Right renal cortex interstitium (tissue), 3 donors: ENCODE results near the gene TMEM178B. TPM values are rescaled to one million over a fixed set of nuclear protein-coding genes. Genes with fewer than 3 reads are reported as not detected.
"Not testable (repeated sequence)": the region's sequence is repeated elsewhere in the genome, so short reads cannot be mapped to it uniquely, and the experiment has no call there.

Source experiments
- DNase-seq, 3 donors: peaks; one replicate each; pipeline ENCODE4 v3.0.0-alpha.2; 2013; ENCODE audit warnings: low read depth in 3 of 3, low spot score in 2 of 3
- polyA plus RNA-seq, 3 donors: library from polyadenylated mRNA; unstranded; fragments of 120-200 nt; gene quantifications; one replicate each; pipeline ENCODE4 v1.2.1, GENCODE V29; 2013; ENCODE audit not compliant: insufficient read length in 3 of 3

The TMEM178B gene
- polyA plus RNA-seq, 3 donors, result 0.21 to 0.50 (median 0.32) TPM

- not testable (repeated sequence) for DNase-seq
These were observed 103.3 kb downstream of the TMEM178B start for GRCh38 chr7:141177120-141177519.

GRCh38 chr7:141178486-141179135 lies 104.7 kb downstream of the TMEM178B start:
- no peak for DNase-seq

GRCh38 chr7:141181812-141182211 lies 107.9 kb downstream of the TMEM178B start:
- no peak for DNase-seq

GRCh38 chr7:141184532-141185190 lies 110.8 kb downstream of the TMEM178B start:
- no peak for DNase-seq

- no peak for DNase-seq
These were observed 111.6 kb downstream of the TMEM178B start for GRCh38 chr7:141185369-141185967.

GRCh38 chr7:141189231-141189630 lies 115.4 kb downstream of the TMEM178B start:
- DNase-seq, result no peak

- DNase-seq, result no peak
These were observed 116.6 kb downstream of the TMEM178B start for GRCh38 chr7:141190495-141190894.

GRCh38 chr7:141191277-141191676 lies 117.4 kb downstream of the TMEM178B start:
- DNase-seq, result no peak

GRCh38 chr7:141193066-141193465 lies 119.2 kb downstream of the TMEM178B start:
- DNase-seq, result no peak

GRCh38 chr7:141195722-141196121 lies 121.9 kb downstream of the TMEM178B start:
- DNase-seq, result not testable (repeated sequence)

GRCh38 chr7:141198194-141198958 lies 124.5 kb downstream of the TMEM178B start:
- DNase-seq, result peak in 1 of 3 donors; percentile 12

GRCh38 chr7:141200191-141201108 lies 126.6 kb downstream of the TMEM178B start:
- DNase-seq, result no peak

GRCh38 chr7:141201145-141201885 lies 127.5 kb downstream of the TMEM178B start:
- DNase-seq, result no peak

- DNase-seq, result no peak
These were observed 128.7 kb downstream of the TMEM178B start for GRCh38 chr7:141202535-141202934.

- no peak for DNase-seq
These were observed 129.3 kb downstream of the TMEM178B start for GRCh38 chr7:141203177-141203576.

- no peak for DNase-seq
These were observed 129.7 kb downstream of the TMEM178B start for GRCh38 chr7:141203586-141203985.

GRCh38 chr7:141207661-141208060 lies 133.8 kb downstream of the TMEM178B start:
- DNase-seq, result no peak

- no peak for DNase-seq
These were observed 134.7 kb downstream of the TMEM178B start for GRCh38 chr7:141208539-141208938.

GRCh38 chr7:141209454-141209853 lies 135.6 kb downstream of the TMEM178B start:
- DNase-seq, result no peak
